AG09309 (cell line): Measurements from ENCODE around the gene FBXL13.
"Not testable (repeated sequence)": the region's sequence is repeated elsewhere in the genome, so short reads cannot be mapped to it uniquely, and the experiment has no call there.

Experiments
- DNase-seq: peaks from one replicate; pipeline ENCODE4 v3.0.0-alpha.2; 2010; ENCODE audit warnings: low read depth
- H3K4me3 ChIP-seq: 2 replicates; pipeline ENCODE4 v1.5.1; 2011; ENCODE audit warnings: mild to moderate bottlenecking, low read depth, low read length, moderate library complexity; ENCODE audit not compliant: control insufficient read depth
- TF ChIP-seq, protein P1 (sequence below): IDR thresholded peaks from 2 replicates; pipeline ENCODE4 v1.5.1; 2011; ENCODE audit warnings: mild to moderate bottlenecking, low read depth, low read length, inconsistent platforms; ENCODE audit not compliant: insufficient read depth, control insufficient read depth; ENCODE audit errors: missing control alignments

The FBXL13 gene

DNA sequence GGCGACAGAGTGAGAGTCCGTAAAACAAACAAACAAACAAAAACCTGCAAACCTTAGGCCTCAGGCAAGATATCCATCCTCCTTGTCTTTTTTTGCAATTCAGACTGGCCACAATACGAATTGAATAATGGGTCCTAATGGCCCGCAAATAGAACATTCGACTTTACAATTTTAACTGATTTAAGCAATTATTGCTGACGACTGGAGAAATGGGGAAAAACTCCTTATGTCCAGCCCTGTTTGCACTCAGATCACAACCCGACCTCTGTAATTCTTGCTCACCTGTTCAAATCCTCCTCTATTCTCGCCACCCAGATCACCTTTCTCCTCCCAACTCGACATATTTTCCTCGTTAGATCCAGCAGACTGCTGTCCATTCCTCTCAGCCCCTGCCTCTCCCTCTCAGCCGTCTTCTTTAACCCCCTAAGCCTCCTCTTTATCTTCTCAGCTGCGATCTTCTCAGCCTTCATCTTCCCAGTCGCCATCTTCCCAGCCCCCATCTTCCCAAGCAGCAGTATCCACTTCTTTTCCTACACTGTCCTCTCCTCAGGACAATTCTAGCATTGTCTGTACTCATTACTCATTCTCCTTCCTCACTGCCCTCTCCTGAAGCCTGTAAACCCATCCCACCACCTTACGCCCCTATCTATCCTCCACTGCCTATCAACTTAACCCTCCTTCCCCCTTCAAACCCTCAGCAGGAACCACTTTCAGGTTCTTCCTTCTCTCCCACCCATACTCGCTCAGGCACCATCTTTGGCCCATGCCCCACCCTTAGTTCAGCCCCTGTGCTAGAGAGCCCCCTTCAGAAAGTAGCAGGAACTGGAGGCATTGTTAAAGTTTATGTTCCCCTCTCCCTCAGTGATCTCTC is 100.0 kb downstream of the FBXL13 start:
- TF ChIP-seq, protein P1, sequence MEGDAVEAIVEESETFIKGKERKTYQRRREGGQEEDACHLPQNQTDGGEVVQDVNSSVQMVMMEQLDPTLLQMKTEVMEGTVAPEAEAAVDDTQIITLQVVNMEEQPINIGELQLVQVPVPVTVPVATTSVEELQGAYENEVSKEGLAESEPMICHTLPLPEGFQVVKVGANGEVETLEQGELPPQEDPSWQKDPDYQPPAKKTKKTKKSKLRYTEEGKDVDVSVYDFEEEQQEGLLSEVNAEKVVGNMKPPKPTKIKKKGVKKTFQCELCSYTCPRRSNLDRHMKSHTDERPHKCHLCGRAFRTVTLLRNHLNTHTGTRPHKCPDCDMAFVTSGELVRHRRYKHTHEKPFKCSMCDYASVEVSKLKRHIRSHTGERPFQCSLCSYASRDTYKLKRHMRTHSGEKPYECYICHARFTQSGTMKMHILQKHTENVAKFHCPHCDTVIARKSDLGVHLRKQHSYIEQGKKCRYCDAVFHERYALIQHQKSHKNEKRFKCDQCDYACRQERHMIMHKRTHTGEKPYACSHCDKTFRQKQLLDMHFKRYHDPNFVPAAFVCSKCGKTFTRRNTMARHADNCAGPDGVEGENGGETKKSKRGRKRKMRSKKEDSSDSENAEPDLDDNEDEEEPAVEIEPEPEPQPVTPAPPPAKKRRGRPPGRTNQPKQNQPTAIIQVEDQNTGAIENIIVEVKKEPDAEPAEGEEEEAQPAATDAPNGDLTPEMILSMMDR, result peak; percentile 26
- no peak for DNase-seq
- no peak overlapping the region for H3K4me3 ChIP-seq

DNA sequence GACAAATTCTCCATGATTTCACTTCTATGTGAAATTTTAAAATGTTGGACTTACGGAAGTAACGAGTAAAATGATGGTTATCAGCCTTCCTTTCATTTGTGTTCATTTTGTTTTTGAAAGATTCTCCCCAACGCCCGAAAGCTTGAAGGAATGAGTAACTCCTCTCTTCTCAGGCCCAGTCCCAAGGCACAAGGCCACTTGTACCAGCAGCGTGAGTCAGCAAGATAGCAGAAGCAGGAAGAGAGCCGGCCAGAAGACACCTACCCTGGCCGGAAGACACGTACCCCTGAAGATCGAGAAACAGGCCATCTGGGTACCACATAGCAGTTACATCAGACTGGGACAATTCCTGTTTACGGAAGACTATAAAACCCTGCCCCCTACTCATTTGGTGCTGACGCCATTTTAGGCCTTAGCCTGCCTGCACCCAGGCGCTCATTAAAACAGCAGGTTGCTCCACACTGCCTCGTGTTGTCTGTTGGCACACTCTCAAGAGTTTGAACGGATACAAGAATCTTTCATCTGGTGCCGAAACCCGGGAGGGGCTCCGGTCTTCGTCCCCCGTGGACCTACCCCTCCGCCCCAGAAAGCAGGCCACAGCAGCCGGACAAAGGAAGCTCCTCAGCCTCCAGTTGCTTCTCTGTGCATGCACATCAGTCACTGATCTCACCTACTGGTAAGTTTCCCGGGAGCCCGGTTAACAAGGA is 101.3 kb downstream of the FBXL13 start:
- DNase-seq, result no peak
- TF ChIP-seq, protein P1, result no peak
- no peak overlapping the region for H3K4me3 ChIP-seq

DNA sequence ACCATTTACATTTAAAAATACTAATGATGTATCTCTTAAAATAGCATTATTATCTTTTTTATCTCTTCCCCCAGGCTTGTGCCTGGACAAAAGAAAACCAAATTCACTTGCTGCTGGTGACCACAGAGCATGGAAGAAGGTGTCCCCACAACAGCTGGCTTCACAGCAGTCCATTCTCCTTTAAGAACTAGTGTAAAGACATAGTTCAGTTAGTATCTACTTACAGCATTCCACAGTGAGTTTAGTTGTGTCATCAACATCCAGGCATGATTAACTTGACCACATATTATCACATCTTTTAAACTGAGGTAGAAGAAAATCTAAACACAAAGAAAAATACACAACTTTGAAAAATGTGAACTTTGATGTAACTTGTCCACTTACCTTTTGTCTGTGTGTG is 106.8 kb downstream of the FBXL13 start:
- no peak overlapping the region for H3K4me3 ChIP-seq
- TF ChIP-seq, protein P1, result no peak
- DNase-seq, result no peak

DNA sequence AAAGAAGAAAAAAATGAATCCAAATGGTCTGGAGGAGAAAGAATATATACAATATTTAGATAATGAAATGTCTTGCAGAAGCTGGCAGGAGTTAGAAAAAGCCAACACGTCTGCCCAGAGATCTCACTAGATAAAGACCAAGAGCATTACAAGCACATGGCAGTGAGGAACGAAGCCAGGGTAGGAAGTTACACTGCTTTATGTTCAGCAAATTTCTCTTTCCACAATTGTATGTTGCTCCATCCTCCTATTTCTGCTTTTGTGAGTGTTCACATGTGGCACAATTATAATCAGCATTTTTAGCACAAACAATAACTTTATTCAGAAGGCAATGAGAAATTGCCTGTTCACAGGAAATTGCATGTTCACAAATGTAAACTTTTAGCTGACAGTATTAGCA is 108.1 kb downstream of the FBXL13 start:
- TF ChIP-seq, protein P1, result no peak
- DNase-seq, result no peak
- no peak overlapping the region for H3K4me3 ChIP-seq

DNA sequence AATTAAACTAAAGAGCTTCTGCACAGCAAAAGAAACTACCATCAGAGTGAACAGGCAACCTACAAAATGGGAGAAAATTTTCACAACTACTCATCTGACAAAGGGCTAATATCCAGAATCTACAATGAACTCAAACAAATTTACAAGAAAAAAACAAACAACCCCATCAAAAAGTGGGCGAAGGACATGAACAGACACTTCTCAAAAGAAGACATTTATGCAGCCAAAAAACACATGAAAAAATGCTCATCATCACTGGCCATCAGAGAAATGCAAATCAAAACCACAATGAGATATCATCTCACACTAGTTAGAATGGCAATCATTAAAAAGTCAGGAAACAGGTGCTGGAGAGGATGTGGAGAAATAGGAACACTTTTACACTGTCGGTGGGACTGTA is 112.6 kb downstream of the FBXL13 start:
- not testable (repeated sequence) for DNase-seq, H3K4me3 ChIP-seq

DNA sequence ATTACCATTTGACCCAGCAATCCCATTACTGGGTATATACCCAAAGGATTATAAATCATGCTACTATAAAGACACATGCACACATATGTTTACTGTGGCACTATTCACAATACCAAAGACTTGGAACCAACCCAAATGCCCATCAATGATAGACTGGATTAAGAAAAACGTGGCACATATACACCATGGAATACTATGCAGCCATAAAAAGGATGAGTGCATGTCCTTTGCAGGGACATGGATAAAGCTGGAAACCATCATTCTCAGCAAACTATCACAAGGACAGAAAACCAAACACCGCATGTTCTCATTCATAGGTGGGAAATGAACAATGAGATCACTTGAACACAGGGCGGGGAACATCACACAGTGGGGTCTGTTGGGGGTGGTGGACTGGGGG is 116.6 kb downstream of the FBXL13 start:
- not testable (repeated sequence) for H3K4me3 ChIP-seq, DNase-seq

DNA sequence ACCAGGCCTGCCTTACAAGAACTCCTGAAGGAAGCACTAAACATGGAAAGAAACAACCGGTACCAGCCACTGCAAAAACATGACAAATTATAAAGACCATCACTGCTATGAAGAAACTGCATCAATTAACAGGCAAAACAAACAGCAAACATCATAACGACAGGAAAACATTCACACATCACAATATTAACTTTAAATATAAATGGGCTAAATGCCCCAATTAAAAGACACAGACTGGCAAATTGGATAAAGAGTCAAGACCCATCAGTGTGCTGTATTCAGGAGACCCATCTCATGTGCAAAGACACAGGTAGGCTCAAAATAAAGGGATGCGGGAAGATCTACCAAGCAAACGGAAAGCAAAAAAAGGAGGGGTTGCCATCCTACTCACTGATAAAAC is 120.2 kb downstream of the FBXL13 start:
- DNase-seq, result not testable (repeated sequence)

DNA sequence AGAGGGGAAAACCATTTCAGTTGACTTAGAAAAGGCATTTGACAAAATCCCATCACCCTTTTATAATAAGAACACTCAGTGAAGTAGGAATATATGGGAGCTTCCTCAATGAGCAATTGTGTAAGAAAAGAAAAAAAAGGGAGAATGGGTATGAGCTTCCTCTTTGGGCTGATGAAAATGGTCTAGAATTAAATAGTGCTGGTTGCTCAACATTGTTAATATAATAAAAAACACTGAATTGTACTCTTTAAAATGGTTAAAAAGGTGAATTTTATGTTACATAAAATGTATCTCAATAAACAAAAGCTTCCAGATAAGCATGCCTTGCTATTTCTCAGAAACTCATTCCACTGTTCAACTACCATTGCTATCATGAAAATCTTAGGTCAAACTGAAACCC is 121.2 kb downstream of the FBXL13 start:
- TF ChIP-seq, protein P1, result no peak
- no peak for DNase-seq

More for the DNA sequence above, 120.2 kb downstream of the FBXL13 start:
- H3K4me3 ChIP-seq, result not testable (repeated sequence)

More for the DNA sequence above, 121.2 kb downstream of the FBXL13 start:
- no peak overlapping the region for H3K4me3 ChIP-seq
